ENCODE measurements around the gene PEX7.
A peak's percentile ranks its signal among the peaks of the same experiment; 100 is the strongest.
"Not testable (repeated sequence)": the region's sequence is repeated elsewhere in the genome, so short reads cannot be mapped to it uniquely, and the experiment has no call there.

Gene PEX7

GRCh38 chr6:136887953-136888352 lies 65.6 kb downstream of the PEX7 start:
- H3K4me3 ChIP-seq (ENCODE audit: low read length): no peak overlapping the region
- TF ChIP-seq ZNF274 (IDR thresholded peaks at IDR 0.05; ENCODE audit: low read depth, low read length): no peak

- no peak for TF ChIP-seq ZNF274 (IDR thresholded peaks at IDR 0.05; ENCODE audit: low read depth, low read length)
Observed at GRCh38 chr6:136889271-136890193, 67.1 kb downstream of the PEX7 start.

DNA sequence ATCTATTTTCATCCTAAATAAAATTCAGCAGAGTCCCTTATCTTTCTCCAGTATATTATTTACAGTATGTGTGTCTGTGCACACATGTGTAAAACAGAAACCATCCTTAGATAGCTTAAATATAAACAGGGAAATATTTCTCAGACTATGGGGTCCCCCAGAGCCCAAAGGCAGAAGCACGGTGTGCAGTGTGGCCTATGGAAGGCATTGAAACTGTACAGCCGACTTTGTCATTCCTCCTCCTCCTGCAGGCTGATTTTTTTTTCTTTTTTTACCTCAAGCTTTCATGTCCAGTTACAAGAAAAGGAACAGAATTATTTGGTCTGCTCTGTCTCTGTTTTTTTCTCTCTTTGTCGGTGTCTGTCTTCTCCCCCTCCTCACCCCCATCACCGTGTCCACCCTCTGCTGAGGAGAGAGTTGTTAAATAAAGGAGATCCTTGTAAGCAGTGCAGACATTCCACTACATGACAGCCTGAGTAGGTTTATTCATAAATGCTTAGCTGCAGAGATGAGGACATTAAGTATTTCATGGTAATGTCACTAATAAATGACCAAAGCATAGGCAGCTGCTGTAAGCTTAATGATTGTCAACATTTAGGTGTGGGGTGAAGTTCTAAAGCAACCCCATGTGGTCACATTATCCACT lies 67.9 kb downstream of the PEX7 start:
- no peak for TF ChIP-seq ZNF274 (IDR thresholded peaks at IDR 0.05; ENCODE audit: low read depth, low read length)
- H3K4me3 ChIP-seq (ENCODE audit: low read length): no peak overlapping the region

More at GRCh38 chr6:136889271-136890193, 67.1 kb downstream of the PEX7 start:
- no peak overlapping the region for H3K4me3 ChIP-seq (ENCODE audit: low read length)

DNA sequence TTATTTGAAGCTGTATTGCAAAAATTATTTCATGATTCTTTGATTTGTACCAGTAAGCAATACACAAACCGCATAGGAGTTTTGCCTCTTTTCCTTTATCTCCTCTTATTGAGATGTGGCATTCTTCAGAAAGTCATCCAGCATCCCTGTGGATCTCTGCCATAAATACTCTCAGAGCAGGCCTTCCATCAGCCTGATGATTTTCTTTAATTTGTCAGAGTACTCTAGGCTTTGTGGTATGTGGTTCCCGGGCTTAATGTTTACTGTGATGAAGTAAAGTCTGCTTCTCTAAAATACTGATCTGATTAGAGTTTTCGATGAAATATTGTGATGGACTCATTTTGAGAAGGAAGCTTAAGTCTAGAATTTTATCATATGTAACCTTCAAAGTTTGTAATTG lies 68.6 kb downstream of the PEX7 start:
- no peak for TF ChIP-seq ZNF274 (IDR thresholded peaks at IDR 0.05; ENCODE audit: low read depth, low read length)
- H3K4me3 ChIP-seq (ENCODE audit: low read length): no peak overlapping the region

GRCh38 chr6:136893187-136893586 lies 70.8 kb downstream of the PEX7 start:
- TF ChIP-seq ZNF274 (IDR thresholded peaks at IDR 0.05; ENCODE audit: low read depth, low read length): no peak
- no peak overlapping the region for H3K4me3 ChIP-seq (ENCODE audit: low read length)

DNA sequence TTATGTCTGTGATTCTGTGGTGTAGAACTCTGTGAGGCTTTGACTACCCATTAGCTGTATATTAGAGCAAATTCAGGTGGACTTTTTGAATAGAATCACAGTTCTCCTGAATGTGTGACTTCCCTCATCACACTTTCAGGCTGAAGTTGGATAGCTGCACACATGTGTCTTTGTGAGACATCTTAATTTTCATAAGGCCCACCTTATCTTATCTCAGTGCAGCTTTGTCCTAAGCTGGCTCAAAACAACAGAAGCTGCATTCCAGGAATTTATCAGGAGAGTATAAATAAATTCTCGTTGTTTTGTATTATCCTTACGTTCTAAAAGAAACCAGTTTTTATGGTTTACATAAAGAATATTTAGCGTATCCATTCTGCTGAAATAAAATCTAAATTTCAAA lies 73.5 kb downstream of the PEX7 start:
- no peak for TF ChIP-seq ZNF274 (IDR thresholded peaks at IDR 0.05; ENCODE audit: low read depth, low read length)
- H3K4me3 ChIP-seq (ENCODE audit: low read length): no peak overlapping the region

DNA sequence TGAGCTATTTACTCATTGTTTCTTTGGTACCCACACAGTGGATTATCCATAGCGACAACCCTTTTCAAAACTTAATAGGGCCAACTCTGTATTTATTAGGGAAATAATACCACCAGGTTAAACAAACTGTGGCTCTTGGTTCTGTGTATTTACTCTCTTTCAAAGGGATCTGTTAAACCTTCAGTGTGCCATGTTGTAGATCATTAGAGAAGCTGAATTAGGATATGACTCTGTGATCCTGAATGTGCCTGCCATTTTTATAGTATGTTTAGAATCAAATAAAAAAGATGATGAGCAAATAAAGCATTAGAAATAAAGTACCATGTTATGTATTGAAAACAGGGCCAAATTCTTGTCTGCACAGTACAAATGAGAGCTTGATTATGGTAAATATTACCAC lies 74.7 kb downstream of the PEX7 start:
- no peak for TF ChIP-seq ZNF274 (IDR thresholded peaks at IDR 0.05; ENCODE audit: low read depth, low read length)
- no peak overlapping the region for H3K4me3 ChIP-seq (ENCODE audit: low read length)

- H3K4me3 ChIP-seq (ENCODE audit: low read length): no peak overlapping the region
- TF ChIP-seq ZNF274 (IDR thresholded peaks at IDR 0.05; ENCODE audit: low read depth, low read length): no peak
Observed at GRCh38 chr6:136901212-136901784, 78.9 kb downstream of the PEX7 start.

DNA sequence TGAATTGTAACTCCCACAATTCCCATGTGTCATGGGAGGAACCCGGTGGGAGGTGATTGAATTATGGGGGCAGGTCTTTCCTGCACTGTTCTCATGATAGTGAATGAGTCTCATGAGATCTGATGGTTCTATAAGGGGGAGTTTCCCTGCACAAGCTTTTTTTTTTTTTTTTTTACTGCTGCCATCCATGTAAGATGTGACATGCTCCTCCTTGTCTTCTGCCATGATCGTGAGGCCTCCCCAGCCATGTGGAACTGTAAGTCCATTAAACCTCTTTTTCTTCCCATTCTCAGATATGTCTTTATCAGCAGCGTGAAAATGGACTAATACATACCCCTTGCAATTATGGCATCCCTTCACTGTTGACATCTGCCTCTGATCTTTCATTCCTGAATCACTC lies 82.1 kb downstream of the PEX7 start:
- not testable (repeated sequence) for H3K4me3 ChIP-seq (ENCODE audit: low read length)

DNA sequence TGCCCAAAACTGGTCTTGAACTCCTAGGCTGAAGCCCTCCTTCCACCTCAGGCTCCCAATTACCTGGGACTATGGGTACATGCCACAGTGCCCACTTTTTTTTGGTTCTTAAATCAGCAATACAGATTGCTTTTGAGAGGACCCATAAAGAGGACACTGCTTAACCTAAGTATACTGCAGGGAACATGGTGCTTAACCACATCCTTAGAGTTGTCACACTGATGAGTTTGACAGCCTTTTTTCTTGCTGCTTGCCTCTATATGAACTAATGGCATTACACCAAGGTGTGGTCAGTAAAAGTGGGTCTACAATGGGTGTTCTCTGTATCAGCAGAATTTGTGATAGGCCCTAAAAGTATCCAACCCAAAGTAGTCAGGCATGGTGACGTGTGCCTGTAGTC lies 92.6 kb downstream of the PEX7 start:
- no peak for TF ChIP-seq ZNF274 (IDR thresholded peaks at IDR 0.05; ENCODE audit: low read depth, low read length)
- no peak overlapping the region for H3K4me3 ChIP-seq (ENCODE audit: low read length)

DNA sequence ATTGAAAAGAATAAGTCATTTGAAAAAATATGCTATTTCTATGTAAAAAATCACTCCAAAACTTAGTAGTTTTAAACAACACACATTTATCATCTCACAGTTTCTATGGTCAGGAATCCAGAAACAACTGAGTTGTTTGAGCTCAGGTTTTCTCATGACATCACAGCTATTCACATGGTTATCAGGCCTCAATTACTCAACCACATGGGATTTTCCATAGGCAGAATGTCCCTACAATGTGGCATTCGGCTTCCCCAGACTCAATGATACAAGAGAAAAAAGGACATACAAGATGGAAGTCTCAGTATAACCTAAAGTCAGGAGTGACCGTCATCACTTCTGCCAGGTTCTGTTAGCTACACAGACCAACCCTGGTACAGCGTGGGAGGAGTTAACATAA lies 96.3 kb downstream of the PEX7 start:
- no peak for TF ChIP-seq ZNF274 (IDR thresholded peaks at IDR 0.05; ENCODE audit: low read depth, low read length)
- no peak overlapping the region for H3K4me3 ChIP-seq (ENCODE audit: low read length)

- no peak overlapping the region; the same call in 1 of the 2 replicates for H3K4me3 ChIP-seq (ENCODE audit: low read length)
Observed at GRCh38 chr6:136920216-136920615, 97.8 kb downstream of the PEX7 start.

DNA sequence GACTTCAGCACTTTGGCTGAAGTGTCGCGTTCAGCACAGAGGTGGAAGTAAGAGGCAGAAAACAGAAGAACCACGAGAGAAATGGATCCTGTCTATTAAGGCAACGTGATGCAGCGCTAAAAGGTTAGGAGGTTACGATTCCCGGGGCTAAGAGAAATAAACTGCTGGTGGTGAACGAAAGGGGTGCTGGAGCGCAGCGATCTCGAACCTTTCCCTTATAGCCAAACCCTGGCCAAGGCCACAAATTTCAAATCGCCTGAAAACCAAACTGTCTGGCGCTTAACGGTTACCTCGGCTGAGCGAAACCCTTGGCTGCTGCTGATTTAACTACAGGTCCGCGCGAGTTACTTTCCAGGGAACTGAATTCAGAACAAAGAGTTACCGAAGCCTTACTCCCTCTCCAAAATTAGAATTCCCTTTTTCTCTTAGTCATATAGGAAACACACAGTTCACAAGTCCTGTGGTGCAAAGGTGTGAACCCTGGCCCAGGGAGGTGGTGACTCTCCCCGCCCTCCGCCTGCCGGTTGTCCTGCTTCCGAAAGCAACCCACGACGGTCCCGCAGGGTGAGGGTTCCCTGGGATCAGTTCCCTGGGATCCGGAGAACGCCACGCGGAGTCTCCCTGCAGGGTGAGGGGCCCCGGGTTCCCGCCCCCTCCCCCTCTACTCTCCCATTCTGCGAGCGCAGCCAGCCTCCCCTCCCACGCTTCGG lies 98.4 kb downstream of the PEX7 start:
- peak overlapping the region; percentile 72; the same call in 1 of the 2 replicates for H3K4me3 ChIP-seq (ENCODE audit: low read length)
- no peak for TF ChIP-seq ZNF274 (IDR thresholded peaks at IDR 0.05; ENCODE audit: low read depth, low read length)

More at GRCh38 chr6:136920216-136920615, 97.8 kb downstream of the PEX7 start:
- TF ChIP-seq ZNF274 (IDR thresholded peaks at IDR 0.05; ENCODE audit: low read depth, low read length): no peak

GRCh38 chr6:136921381-136921935 lies 99.1 kb downstream of the PEX7 start:
- peak overlapping the region; percentile 72 for H3K4me3 ChIP-seq (ENCODE audit: low read length)
- TF ChIP-seq ZNF274 (IDR thresholded peaks at IDR 0.05; ENCODE audit: low read depth, low read length): no peak
